H1 (cell line): ENCODE results near the gene BCKDHB. TPM values are rescaled to one million over a fixed set of nuclear protein-coding genes. Genes with fewer than 3 reads are reported as not detected.

ENCODE experiments used
- CTCF ChIA-PET: fragments of 300-600 bp; sonication (Branson Sonifier 250); formaldehyde crosslinking; loops from one replicate; lab custom pipeline; 2021; ENCODE audit not compliant: partially characterized antibody; lab: Charles Lee
- POLR2A ChIA-PET: fragments of 300-600 bp; sonication (Branson Sonifier 250); formaldehyde crosslinking; loops from one replicate; lab custom pipeline; 2021; ENCODE audit warnings: inconsistent platforms; ENCODE audit not compliant: partially characterized antibody; lab: Charles Lee
- DNase-seq, 2 experiments: peaks; one replicate each; pipeline versions ENCODE4 v3.0.0 to v3.0.0-alpha.2; 2010 to 2022; ENCODE audit warnings: low spot score in 2 of 2, low read depth in 1 of 2, mixed read lengths in 1 of 2
- FAIRE-seq: peaks from 2 replicates; lab custom pipeline; 2011; peaks lifted over from hg19 to GRCh38; lab: Jason Lieb, UNC
- H2AFZ ChIP-seq: 2 replicates; pipeline ENCODE4 v1.8.1; 2012; ENCODE audit warnings: low read length, inconsistent platforms
- H2AK5ac ChIP-seq: 2 replicates; pipeline ENCODE4 v1.6.1; 2013; ENCODE audit warnings: low read depth, low read length
- H2BK120ac ChIP-seq: replicated peaks from 2 replicates; pipeline ENCODE3; 2013; ENCODE audit warnings: low read depth, low read length, inconsistent platforms
- H2BK12ac ChIP-seq: 2 replicates; pipeline ENCODE4 v1.6.1; 2013; ENCODE audit warnings: low read depth, low read length
- H2BK15ac ChIP-seq: 2 replicates; pipeline ENCODE4 v1.6.1; 2013; ENCODE audit warnings: low read length
- H2BK20ac ChIP-seq: 2 replicates; pipeline ENCODE4 v1.6.1; 2013; ENCODE audit warnings: low read length
- H2BK5ac ChIP-seq: 2 replicates; pipeline ENCODE4 v1.6.1; 2013; ENCODE audit warnings: low read depth, low read length
- H3K14ac ChIP-seq: 2 replicates; pipeline ENCODE4 v1.6.1; 2013; ENCODE audit warnings: inconsistent platforms; ENCODE audit not compliant: insufficient read length
- H3K18ac ChIP-seq: 2 replicates; pipeline ENCODE4 v1.6.1; 2013; ENCODE audit warnings: low read length; ENCODE audit errors: extremely low read depth
- H3K23ac ChIP-seq: 2 replicates; pipeline ENCODE4 v1.6.1; 2013; ENCODE audit warnings: inconsistent platforms; ENCODE audit not compliant: insufficient read length
- H3K23me2 ChIP-seq: 2 replicates; pipeline ENCODE4 v1.6.1; 2013; ENCODE audit warnings: low read depth, low read length
- H3K27ac ChIP-seq: 2 replicates; pipeline ENCODE4 v1.6.1; 2011; ENCODE audit warnings: low read depth, low read length, inconsistent platforms
- H3K27me3 ChIP-seq, 4 experiments: replicated peaks in 1 of 4; 1 replicate in 1 of 4; 2 replicates in 3 of 4; pipeline versions ENCODE4 v1.6.1 to v1.8.1; 2011 to 2013; ENCODE audit warnings: low read length in 3 of 4, mild to moderate bottlenecking in 3 of 4, inconsistent platforms in 2 of 4, mixed read lengths in 2 of 4, moderate library complexity in 1 of 4; ENCODE audit not compliant: control insufficient read depth in 3 of 4, insufficient read depth in 3 of 4; ENCODE audit errors: extremely low read depth in 1 of 4
- H3K36me3 ChIP-seq, 4 experiments: 2 replicates each; pipeline versions ENCODE4 v1.6.1 to v1.8.1; 2011 to 2013; ENCODE audit warnings: mild to moderate bottlenecking in 4 of 4, low read length in 3 of 4, moderate library complexity in 2 of 4, control low read depth in 1 of 4, inconsistent platforms in 1 of 4; ENCODE audit not compliant: insufficient read depth in 4 of 4, control insufficient read depth in 2 of 4
- H3K4ac ChIP-seq: replicated peaks from 2 replicates; pipeline ENCODE3; 2013; ENCODE audit warnings: low read length, low read depth, mixed read lengths, inconsistent platforms; ENCODE audit not compliant: insufficient read length
- H3K4me1 ChIP-seq, 4 experiments: replicated peaks in 1 of 4; 1 replicate in 1 of 4; 2 replicates in 3 of 4; pipeline versions ENCODE4 v1.6.1 to v1.8.1; 2011 to 2013; ENCODE audit warnings: low read length in 3 of 4, inconsistent platforms in 2 of 4, mixed read lengths in 1 of 4; ENCODE audit not compliant: insufficient read depth in 4 of 4, control insufficient read depth in 3 of 4
- H3K4me2 ChIP-seq, 2 experiments: 2 replicates each; pipeline versions ENCODE4 v1.6.1 to v1.8.1; 2011 to 2013; ENCODE audit warnings: low read depth in 2 of 2, low read length in 2 of 2, control low read depth in 1 of 2, inconsistent platforms in 1 of 2, mild to moderate bottlenecking in 1 of 2; ENCODE audit not compliant: insufficient read depth in 1 of 2
- H3K4me3 ChIP-seq, 4 experiments: fragments of 200-600, 300-600 bp in 1 of 4; sonication (generic), shearing (Covaris generic), sonication (Bioruptor Twin) in 1 of 4; 2 replicates each; pipeline versions ENCODE4 v1.5.1 to v1.8.1; 2011 to 2016; ENCODE audit warnings: low read length in 4 of 4, low read depth in 3 of 4, control low read depth in 2 of 4, inconsistent platforms in 2 of 4, mild to moderate bottlenecking in 2 of 4, mixed read lengths in 1 of 4, moderate library complexity in 1 of 4; ENCODE audit not compliant: insufficient read depth in 2 of 4; ENCODE audit errors: extremely low read depth in 1 of 4
- H3K56ac ChIP-seq: replicated peaks from 2 replicates; pipeline ENCODE3; 2013; ENCODE audit warnings: low read depth, mild to moderate bottlenecking, mixed read lengths, low read length, inconsistent platforms; ENCODE audit not compliant: insufficient read length
- H3K79me1 ChIP-seq: 2 replicates; pipeline ENCODE4 v1.6.1; 2013; ENCODE audit warnings: low read depth, low read length, control low read depth
- H3K79me2 ChIP-seq, 2 experiments: 2 replicates each; pipeline versions ENCODE4 v1.6.1 to v1.8.1; 2012 to 2013; ENCODE audit warnings: low read length in 2 of 2, mild to moderate bottlenecking in 2 of 2, inconsistent platforms in 1 of 2; ENCODE audit not compliant: insufficient read depth in 2 of 2, control insufficient read depth in 1 of 2
- H3K9ac ChIP-seq, 4 experiments: replicated peaks in 1 of 4; 1 replicate in 1 of 4; 2 replicates in 3 of 4; pipeline versions ENCODE4 v1.6.1 to v1.8.1; 2011 to 2013; ENCODE audit warnings: low read depth in 3 of 4, low read length in 3 of 4, control low read depth in 2 of 4, mild to moderate bottlenecking in 2 of 4, moderate library complexity in 2 of 4, inconsistent platforms in 1 of 4; ENCODE audit errors: extremely low read depth in 1 of 4
- H3K9me3 ChIP-seq, 2 experiments: 2 replicates each; pipeline versions ENCODE4 v1.6.1 to v1.8.1; 2012 to 2013; ENCODE audit warnings: mild to moderate bottlenecking in 2 of 2, moderate library complexity in 2 of 2, control low read depth in 1 of 2, inconsistent platforms in 1 of 2, low read depth in 1 of 2, low read length in 1 of 2, mixed read lengths in 1 of 2; ENCODE audit not compliant: insufficient read depth in 2 of 2
- H4K20me1 ChIP-seq, 2 experiments: replicated peaks in 1 of 2; 2 replicates each; pipeline versions ENCODE3 to v1.8.1; 2011 to 2013; ENCODE audit warnings: inconsistent platforms in 2 of 2, low read length in 2 of 2, mild to moderate bottlenecking in 1 of 2; ENCODE audit not compliant: insufficient read depth in 2 of 2, control insufficient read depth in 1 of 2
- H4K5ac ChIP-seq: 2 replicates; pipeline ENCODE4 v1.6.1; 2013; ENCODE audit warnings: low read length, low read depth, mixed read lengths, inconsistent platforms; ENCODE audit not compliant: insufficient read length
- H4K8ac ChIP-seq: 2 replicates; pipeline ENCODE4 v1.8.0; 2013; ENCODE audit warnings: mild to moderate bottlenecking, moderate library complexity, low read length, inconsistent platforms; ENCODE audit not compliant: insufficient read depth; ENCODE audit errors: extremely low read depth
- H4K91ac ChIP-seq: replicated peaks from 2 replicates; pipeline ENCODE3; 2013; ENCODE audit warnings: low read length, mixed read lengths, inconsistent platforms; ENCODE audit not compliant: insufficient read length
- CBX8 ChIP-seq: fragments of 300-800, 300-1000 bp; sonication (generic); IDR thresholded peaks from 2 replicates; pipeline ENCODE4 v1.7.1; 2016; ENCODE audit warnings: low read depth, low read length, borderline replicate concordance
- CEBPB ChIP-seq: IDR thresholded peaks from 2 replicates; pipeline ENCODE4 v1.6.1; 2012; ENCODE audit warnings: low read depth, low read length
- CHD1 ChIP-seq: IDR thresholded peaks from 2 replicates; pipeline ENCODE4 v1.6.1; 2012; ENCODE audit warnings: low read depth, low read length, improper control_type of control experiment
- EGR1 ChIP-seq: IDR thresholded peaks from 2 replicates; pipeline ENCODE4 v1.6.1; 2011; ENCODE audit warnings: low read depth, low read length, borderline replicate concordance
- EP300 ChIP-seq, 2 experiments: IDR thresholded peaks; 1 replicate in 1 of 2; 2 replicates in 1 of 2; pipeline ENCODE4 v1.6.1; 2011 to 2012; ENCODE audit warnings: low read depth in 2 of 2, low read length in 2 of 2, mild to moderate bottlenecking in 2 of 2, borderline replicate concordance in 1 of 2, inconsistent platforms in 1 of 2, moderate library complexity in 1 of 2
- EZH2 ChIP-seq: fragments of 200-600 bp; sonication (generic); IDR thresholded peaks from 2 replicates; pipeline ENCODE4 v1.7.1; 2012; ENCODE audit warnings: low read depth, mild to moderate bottlenecking, moderate library complexity, low read length, inconsistent platforms; ENCODE audit not compliant: severe bottlenecking
- JUN ChIP-seq: IDR thresholded peaks from 2 replicates; pipeline ENCODE4 v1.6.1; 2011; ENCODE audit warnings: low read depth, mild to moderate bottlenecking, improper control_type of control experiment, low read length
- KDM1A ChIP-seq: fragments of 200-600, 300-600 bp; sonication (generic); IDR thresholded peaks from 2 replicates; pipeline ENCODE4 v1.7.1; 2016; ENCODE audit warnings: mild to moderate bottlenecking, low read length, borderline replicate concordance
- MAX ChIP-seq: IDR thresholded peaks from 2 replicates; pipeline ENCODE4 v1.6.1; 2012; ENCODE audit warnings: inconsistent platforms
- POLR2A ChIP-seq, 2 experiments: IDR thresholded peaks; 1 replicate in 1 of 2; 2 replicates in 1 of 2; pipeline ENCODE4 v1.6.1; 2011; ENCODE audit warnings: low read depth in 2 of 2, low read length in 2 of 2, mild to moderate bottlenecking in 2 of 2; ENCODE audit errors: control extremely low read depth in 1 of 2
- POU5F1 ChIP-seq: IDR thresholded peaks from 2 replicates; pipeline ENCODE4 v1.6.1; 2011; ENCODE audit warnings: low read depth, mild to moderate bottlenecking, low read length, moderate library complexity
- RBBP5 ChIP-seq: IDR thresholded peaks from 2 replicates; pipeline ENCODE4 v1.7.1; 2012; ENCODE audit warnings: low read depth, mild to moderate bottlenecking, inconsistent platforms, low read length, moderate library complexity, borderline replicate concordance
- YY1 ChIP-seq: IDR thresholded peaks from 2 replicates; pipeline ENCODE4 v1.6.1; 2011; ENCODE audit warnings: low read depth, mild to moderate bottlenecking, low read length
- WGBS, 2 experiments: shearing (Covaris generic) in 1 of 2; methylation state at CpG; one replicate each; pipeline versions ENCODE4 v1.1.6 to v1.1.7; 2013 to 2015; ENCODE audit warnings: low lambda C conversion rate in 2 of 2, mixed read lengths in 2 of 2, inconsistent platforms in 1 of 2, low coverage in 1 of 2, missing lambda C conversion rate in 1 of 2; ENCODE audit not compliant: insufficient replicate concordance in 2 of 2, insufficient coverage in 1 of 2, insufficient read length in 1 of 2; ENCODE audit errors: extremely low coverage in 1 of 2, missing lambda C conversion rate in 1 of 2; 5-methylcytosine and 5-hydroxymethylcytosine counted together
- polyA plus RNA-seq, 7 experiments: library from polyadenylated mRNA; depleted of rRNA in 3 of 7; stranded (reverse) in 5 of 7; unstranded in 2 of 7; fragments of >200 nt in 5 of 7; fragments of 200-250 nt in 2 of 7; gene quantifications; 1 replicate in 5 of 7; 2 replicates in 1 of 7; 4 replicates in 1 of 7; pipeline versions ENCODE4 v1.2.1 to v1.2.3, GENCODE V29; 2011 to 2013; ENCODE audit warnings: missing spikeins in 2 of 7, mixed read lengths in 2 of 7
- total RNA-seq: library from RNA; stranded (reverse); fragmentation: NEBNext Ultra II Directional; extraction: Animal tissue kit (Norgen Biotek cat#: 25700); gene quantifications from 2 replicates; pipeline ENCODE4 v1.2.1, GENCODE V29; 2021

The BCKDHB gene
- total and polyA plus RNA-seq, 2 of the 8 experiments (the other 6 are each of a cell fraction or from before 2014, with no cell fraction given): 22.1 to 30.8 TPM

GRCh38 chr6:80143419-80143937 lies 37.0 kb downstream of the BCKDHB start:
- Histone ChIP-seq H3K36me3 (peaks cover 0 to 2% (median 0%) of the 10 kb centered on the region in 4 experiments; a peak in 1 of 8 replicates), H3K9ac (no peak overlapping the region), H3K4ac (no peak overlapping the region), H3K79me1 (no peaks in the 10 kb centered on the region), H2BK120ac (no peak overlapping the region), H3K9me3 (no peaks in the 10 kb centered on the region), H3K56ac (no peak overlapping the region), H3K18ac (no peak overlapping the region), H2BK20ac (no peak overlapping the region), H2BK5ac (no peak overlapping the region), H2BK12ac (no peak overlapping the region), H4K8ac (no peak overlapping the region), H3K4me3 (no peak overlapping the region), H3K4me1 (no peaks in the 10 kb centered on the region), H4K91ac (no peak overlapping the region), H3K23me2 (no peaks in the 10 kb centered on the region), H2AK5ac (no peak overlapping the region), H3K14ac (no peak overlapping the region), H4K20me1 (no peaks in the 10 kb centered on the region), H4K5ac (no peak overlapping the region), H3K27ac (no peak overlapping the region), H2BK15ac (no peak overlapping the region), H3K27me3 (no peaks in the 10 kb centered on the region), H2AFZ (no peak overlapping the region), H3K23ac (no peak overlapping the region), H3K4me2 (no peak overlapping the region), H3K79me2 (no peaks in the 10 kb centered on the region)
- FAIRE-seq (no peak), DNase-seq (no peak)
- POLR2A ChIA-PET: no interaction called here
- WGBS, 2 experiments: 84% methylated on average over 3 of the region's 3 CpGs; no CpG with 5 or more reads in 1 of the 2 experiments
- CTCF ChIA-PET: no interaction called here
- TF ChIP-seq KDM1A (no peak), RBBP5 (no peak), POLR2A (IDR thresholded peaks at IDR 0.05; ENCODE audit: control extremely low read depth in 1 of 2, low read depth in 2 of 2, low read length in 2 of 2) (no peak), EP300 (IDR thresholded peaks at IDR 0.05; ENCODE audit: borderline replicate concordance in 1 of 2, low read depth in 2 of 2, low read length in 2 of 2) (no peak), EZH2 (no peak), EGR1 (no peak), CHD1 (no peak), MAX (no peak), JUN (no peak), POU5F1 (no peak), YY1 (no peak), CEBPB (no peak), CBX8 (no peak)
